NCI-H2029 treated with DMSO at 0.1 percent for 48 hours (cell line): ENCODE measurements around the gene DOK6.

ENCODE experiments used
- DNase-seq: peaks from one replicate; lab custom pipeline; 2025; lab: John Stamatoyannopoulos, UW

The DOK6 gene

DNA sequence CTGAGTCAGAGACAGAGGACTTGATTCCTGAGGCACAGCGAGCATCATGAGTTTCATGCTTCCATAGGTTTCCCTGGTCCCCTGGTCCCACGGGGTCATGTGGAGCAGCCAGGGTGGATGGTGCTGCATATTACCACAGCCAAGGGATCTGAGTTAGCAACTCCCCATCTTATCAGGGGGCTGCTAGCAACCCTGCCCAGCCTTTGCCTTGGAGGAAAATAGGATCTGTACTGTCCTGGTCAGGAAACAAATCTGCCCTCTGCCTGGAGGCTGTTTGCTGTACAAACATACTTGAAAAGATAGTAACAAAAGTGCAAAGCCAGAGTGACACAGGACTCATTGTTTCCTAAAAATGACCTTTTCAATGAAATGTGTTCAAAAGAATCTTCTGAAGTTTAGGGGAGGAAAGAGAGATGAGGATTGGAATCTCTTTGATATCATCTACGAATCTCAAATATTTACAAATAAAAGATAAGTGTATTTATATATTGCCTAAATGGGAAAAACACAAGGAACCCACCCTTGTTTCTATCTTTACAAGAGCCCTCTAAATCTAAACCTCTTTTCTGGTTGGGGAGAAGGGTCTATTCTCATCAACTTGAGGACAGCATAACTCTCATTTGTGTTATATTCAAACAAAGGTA, 352.2 kb downstream of the DOK6 start:
- DNase-seq = no peak

DNA sequence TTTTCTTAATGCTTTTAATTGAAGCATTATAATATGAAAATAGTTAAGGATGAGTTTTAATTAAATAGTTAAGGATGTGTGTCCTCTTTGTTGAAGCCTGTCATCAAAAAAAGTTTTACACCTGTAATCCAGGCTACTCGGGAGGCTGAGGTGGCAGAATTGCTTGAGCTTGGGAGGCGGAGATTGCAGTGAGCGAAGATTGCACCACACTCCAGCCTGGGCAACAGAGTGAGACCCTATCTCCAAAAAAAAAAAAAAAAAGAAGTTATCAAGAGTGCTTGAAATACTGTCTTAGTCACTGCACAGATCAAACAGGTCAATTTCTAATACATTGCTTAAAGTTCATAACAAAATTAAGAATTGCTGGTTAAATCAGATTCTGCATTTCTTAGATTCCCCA, 353.4 kb downstream of the DOK6 start:
- DNase-seq = no peak

GRCh38 chr18:69755041-69755440, 354.4 kb downstream of the DOK6 start:
- no peak for DNase-seq

GRCh38 chr18:69755856-69756496, 355.3 kb downstream of the DOK6 start:
- no peak for DNase-seq

DNA sequence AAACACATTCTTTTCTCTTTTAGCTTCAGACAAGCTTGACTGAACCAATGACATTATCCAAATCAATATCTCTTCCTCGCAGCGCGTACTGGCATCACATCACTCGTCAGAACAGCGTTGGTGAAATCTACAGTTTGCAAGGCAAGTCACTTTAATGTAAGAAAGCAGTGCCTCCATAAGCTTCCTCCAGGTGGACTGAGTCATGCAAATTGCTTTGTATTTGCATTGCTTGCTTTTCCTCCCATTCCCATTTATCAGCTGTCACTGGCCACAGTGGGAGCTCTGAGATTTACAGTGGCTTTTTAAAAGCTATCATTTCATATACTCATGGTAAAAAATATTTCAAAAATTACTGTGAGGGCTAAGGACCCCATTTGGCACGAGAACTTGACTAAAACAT, 357.0 kb downstream of the DOK6 start:
- no peak for DNase-seq

- no peak for DNase-seq
Measured at GRCh38 chr18:69758458-69758857, 357.8 kb downstream of the DOK6 start.

DNA sequence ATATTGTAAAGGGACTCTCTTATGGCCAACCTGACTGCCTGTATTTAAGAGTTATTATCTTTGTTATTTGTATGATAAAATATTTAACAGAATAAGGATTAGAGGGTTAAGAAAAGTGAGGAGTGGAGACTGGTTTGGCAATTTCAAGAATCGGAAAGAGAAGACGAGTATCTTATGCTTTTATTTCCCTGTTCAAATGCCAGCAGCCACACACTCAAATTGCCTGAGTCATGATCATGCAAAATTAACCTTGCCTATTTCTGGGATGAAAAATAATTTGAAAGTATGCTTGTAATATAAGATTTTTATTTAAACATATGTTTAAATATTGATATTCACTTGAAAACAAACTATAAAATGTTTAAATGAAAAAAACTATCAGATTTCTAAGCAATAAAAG, 358.4 kb downstream of the DOK6 start:
- no peak for DNase-seq

DNA sequence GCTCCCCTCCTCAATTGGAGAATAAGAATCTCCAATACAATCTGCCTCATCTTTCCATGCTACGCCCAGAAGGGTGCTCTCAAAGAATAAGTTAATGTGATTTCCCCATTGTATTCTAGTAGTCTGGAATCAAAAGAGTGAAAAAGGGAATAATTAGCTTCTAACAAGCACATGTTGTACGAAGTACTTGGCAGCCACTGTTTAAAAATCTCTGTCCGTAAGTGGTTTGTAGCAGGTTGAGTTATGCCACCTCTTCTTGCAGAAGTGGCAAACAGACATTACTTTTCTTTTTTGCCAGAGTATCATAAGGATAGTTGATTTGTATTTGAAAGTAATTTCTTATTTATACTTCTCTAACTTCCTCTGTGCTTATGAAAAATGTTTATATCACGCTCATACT, 362.3 kb downstream of the DOK6 start:
- no peak for DNase-seq

DNA sequence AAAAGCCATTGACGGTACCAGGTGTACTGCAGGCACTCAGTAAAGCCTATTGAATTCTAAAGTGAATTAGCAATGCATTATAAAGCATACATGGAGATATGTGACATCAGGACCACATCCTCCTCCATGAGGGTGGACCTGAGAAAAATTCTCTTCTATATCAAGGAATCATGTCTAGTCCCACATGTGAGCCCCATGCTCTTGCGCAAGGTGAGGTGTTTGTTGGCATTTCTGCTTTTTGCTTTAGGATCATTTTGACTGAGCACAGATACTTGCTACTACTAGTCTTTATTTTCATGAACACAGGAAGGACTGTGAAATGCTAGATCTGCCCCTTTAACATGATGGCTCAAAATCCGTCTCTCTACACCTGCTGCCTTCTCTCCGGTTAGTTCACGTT, 363.1 kb downstream of the DOK6 start:
- DNase-seq = no peak

- no peak for DNase-seq
Measured at GRCh38 chr18:69770238-69770637, 369.6 kb downstream of the DOK6 start.

DNA sequence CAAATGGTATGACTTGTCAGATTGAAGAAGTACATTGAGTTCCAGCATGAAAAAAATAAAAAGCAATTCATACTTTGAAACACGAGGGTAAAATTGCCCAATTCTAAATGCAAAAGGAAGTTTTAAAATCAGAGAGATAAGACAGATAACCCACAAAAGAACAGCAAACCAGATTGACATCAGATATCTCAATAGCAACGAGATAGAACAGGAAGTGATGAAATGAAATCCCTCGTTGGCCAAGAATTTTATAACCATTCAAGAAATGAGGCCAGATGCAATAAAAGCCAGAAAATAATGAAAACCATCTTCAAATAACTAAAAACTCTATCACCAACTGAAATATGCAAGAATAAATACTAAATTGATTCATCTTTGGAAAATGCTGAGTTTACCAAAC, 374.1 kb downstream of the DOK6 start:
- no peak for DNase-seq

DNA sequence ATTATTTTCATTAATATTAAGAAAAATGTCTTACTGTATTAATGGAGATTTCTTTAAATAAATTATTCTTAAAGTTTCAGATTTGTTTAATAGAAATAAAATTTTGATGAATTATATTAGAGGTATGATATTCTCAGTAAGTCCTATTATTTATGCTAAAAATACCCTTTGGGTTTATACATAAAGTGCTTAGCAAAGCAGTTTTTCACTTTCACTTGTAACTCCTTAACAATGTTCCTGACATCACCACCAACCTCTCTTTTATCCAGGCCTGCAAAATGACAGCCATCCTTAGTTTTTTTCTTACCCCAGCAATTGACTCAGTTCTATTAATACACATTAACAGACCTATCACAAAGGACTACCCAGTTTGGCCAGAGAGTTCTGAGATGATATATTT, 376.6 kb downstream of the DOK6 start:
- no peak for DNase-seq

DNA sequence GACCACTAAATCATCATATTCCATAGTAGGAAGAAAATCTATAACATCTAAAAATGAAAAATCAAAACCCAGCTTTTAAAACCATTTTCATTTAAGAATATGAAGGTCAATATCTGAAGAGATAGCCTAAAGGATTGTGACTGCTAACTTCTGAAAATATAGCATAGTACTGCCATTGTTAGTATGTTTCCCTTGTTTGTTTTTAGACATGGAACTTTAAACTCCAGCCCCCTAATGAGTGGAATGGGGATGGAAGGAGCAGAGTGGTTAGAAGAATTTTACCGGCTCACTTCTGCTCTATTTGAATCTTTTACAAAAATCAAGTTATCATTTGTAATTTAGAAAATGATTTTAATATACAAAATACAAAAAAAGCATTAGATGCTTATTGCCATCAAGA, 378.0 kb downstream of the DOK6 start:
- no peak for DNase-seq

DNA sequence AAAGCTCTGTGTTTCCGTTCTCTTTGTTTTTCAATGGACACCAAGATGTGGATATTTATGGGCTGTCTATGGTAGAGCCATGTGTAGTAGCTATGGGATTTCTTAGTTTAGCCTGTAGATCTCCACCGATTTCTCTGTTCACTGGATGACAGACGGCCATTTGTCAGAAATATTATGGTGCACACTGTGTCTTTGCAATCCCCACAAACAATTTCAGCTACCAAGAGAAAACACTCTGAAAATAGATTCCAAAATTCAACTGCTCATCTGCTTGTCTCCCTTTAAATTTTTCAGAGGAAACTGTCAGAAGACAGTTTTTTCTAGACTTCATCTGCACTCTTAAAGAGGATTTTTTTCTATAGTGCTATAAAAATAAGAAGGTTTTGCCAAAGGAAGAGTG, 380.2 kb downstream of the DOK6 start:
- DNase-seq = no peak

- no peak for DNase-seq
Measured at GRCh38 chr18:69784815-69785214, 384.1 kb downstream of the DOK6 start.

DNA sequence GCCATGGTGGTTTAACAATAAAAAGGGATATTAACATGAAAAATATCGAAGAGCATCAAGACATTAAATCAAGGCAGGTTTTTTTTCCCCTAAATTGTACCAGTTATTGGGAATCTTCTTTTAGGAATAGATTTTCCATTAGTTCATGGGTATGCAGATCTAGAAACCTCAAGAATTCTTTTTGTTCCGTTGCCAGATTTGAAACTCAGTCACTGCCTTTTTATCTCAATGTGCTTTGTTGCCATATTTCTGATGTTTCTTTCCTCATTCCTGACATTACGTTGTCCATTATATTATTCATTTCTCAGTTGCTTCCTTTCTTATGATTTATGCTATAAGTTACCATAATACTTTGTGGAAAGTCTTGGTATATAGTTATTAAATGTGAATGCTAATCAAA, 384.8 kb downstream of the DOK6 start:
- DNase-seq = no peak

GRCh38 chr18:69786427-69786826, 385.7 kb downstream of the DOK6 start:
- no peak for DNase-seq

- DNase-seq = no peak
Measured at GRCh38 chr18:69787825-69788547, 387.3 kb downstream of the DOK6 start.

DNA sequence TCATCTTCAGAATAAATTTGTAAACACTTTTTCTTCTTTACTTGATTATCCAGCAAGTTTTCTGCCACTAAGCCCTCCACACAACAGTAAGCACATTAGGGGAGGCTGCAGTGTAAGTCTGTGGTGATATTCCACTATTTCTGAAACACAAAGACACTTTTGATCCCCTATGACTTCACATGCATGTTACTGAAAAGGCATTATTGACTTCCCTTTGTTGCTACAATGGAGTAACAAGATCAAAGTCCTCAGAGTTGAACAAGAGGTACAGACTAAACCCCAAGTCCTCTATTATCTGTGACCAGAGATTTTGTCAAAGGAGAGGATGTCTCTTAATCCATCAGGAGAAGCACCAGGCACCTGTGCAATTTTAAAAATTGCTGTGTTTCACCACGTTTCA, 389.1 kb downstream of the DOK6 start:
- no peak for DNase-seq

DNA sequence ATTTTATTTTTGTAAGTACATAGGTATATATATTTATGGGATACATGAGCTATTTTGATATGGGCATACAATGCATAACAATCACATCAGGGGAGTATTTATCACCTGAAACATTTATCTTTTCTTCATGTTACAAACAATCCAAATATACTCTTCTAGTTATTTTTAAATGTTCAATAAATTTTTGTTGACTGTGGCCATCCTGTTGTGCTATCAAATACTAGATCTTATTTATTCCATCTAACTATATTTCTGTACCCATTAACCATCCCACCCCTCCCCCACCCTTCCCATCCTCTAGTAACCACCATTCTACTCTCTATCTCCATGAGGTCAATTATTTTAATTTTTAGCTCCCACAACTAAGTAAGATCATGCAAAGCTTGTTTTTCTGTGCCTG, 390.0 kb downstream of the DOK6 start:
- no peak for DNase-seq

DNA sequence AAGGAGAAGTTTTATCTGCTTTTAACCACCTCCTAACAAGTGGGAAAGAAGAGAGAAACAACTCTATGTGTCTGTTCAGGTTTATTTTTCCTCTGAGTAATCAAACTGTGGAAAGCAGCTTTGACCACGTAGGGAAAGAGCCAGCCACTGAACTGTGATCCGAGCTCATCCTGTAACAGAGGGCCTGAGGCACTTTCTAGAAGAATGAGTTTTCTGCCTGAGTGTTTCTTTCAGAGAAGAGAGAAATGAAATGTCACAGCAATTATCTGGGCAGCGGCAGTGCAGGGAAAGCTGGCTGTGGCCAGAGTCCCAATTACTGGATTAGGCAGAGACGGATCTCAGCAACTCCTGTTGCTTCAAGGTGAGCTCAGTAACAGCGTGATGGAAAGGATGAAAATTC, 395.1 kb downstream of the DOK6 start:
- no peak for DNase-seq

- DNase-seq = no peak
Measured at GRCh38 chr18:69804776-69805501, 404.3 kb downstream of the DOK6 start.

- no peak for DNase-seq
Measured at GRCh38 chr18:69808399-69808798, 407.7 kb downstream of the DOK6 start.
